CD4-positive, CD25-positive, alpha-beta regulatory T cell (primary cell): ENCODE results near the gene GTF2H4. TPM values are rescaled to one million over a fixed set of nuclear protein-coding genes. Genes with fewer than 3 reads are reported as not detected.

Experiments
- ATAC-seq, 2 donors: fragments of 150-1000 bp; cut with Tn5 transposase; one replicate each; pipeline ENCODE4 v1.10.0; 2021; ENCODE audit warnings: low read depth in 2 of 2, moderate number of reproducible peaks in 2 of 2, moderate library complexity in 1 of 2
- DNase-seq, 3 donors: peaks; one replicate each; pipeline versions ENCODE4 v3.0.0 to v3.0.0-alpha.2; 2012 to 2022; ENCODE audit warnings: mixed read lengths in 1 of 3
- H3K27ac ChIP-seq: one replicate; pipeline ENCODE4 v1.7.0; 2013; ENCODE audit warnings: mild to moderate bottlenecking, low read length; ENCODE audit not compliant: insufficient read depth, poor library complexity, severe bottlenecking
- H3K27me3 ChIP-seq: one replicate; pipeline ENCODE4 v1.7.0; 2013; ENCODE audit warnings: low read length; ENCODE audit not compliant: control insufficient read depth, insufficient read depth
- H3K36me3 ChIP-seq: one replicate; pipeline ENCODE4 v1.7.0; 2013; ENCODE audit warnings: mild to moderate bottlenecking, low read length, moderate library complexity; ENCODE audit not compliant: control insufficient read depth, insufficient read depth
- H3K4me1 ChIP-seq: 2 replicates; pipeline ENCODE4 v1.7.0; 2013; ENCODE audit warnings: mild to moderate bottlenecking, low read length; ENCODE audit not compliant: insufficient read depth, control insufficient read depth, poor library complexity, severe bottlenecking
- H3K4me3 ChIP-seq: one replicate; pipeline ENCODE4 v1.7.0; 2013; ENCODE audit warnings: low read depth, mild to moderate bottlenecking, low read length, moderate library complexity
- H3K9me3 ChIP-seq, 2 experiments: 1 replicate in 1 of 2; 2 replicates in 1 of 2; pipeline ENCODE4 v1.7.0; 2013; ENCODE audit warnings: low read length in 2 of 2, mild to moderate bottlenecking in 1 of 2, moderate library complexity in 1 of 2; ENCODE audit not compliant: control insufficient read depth in 2 of 2
- H3K27ac Mint-ChIP-seq, 3 donors: one replicate each; pipeline ENCODE4 v1.8.0; 2020 to 2022; ENCODE audit warnings: mild to moderate bottlenecking in 3 of 3, mixed read lengths in 3 of 3, moderate library complexity in 2 of 3
- H3K27me3 Mint-ChIP-seq: one replicate; pipeline ENCODE4 v1.8.0; 2022; ENCODE audit warnings: mild to moderate bottlenecking, mixed read lengths
- H3K36me3 Mint-ChIP-seq: one replicate; pipeline ENCODE4 v1.8.0; 2020; ENCODE audit warnings: mixed read lengths
- H3K4me1 Mint-ChIP-seq, 4 donors: one replicate each; pipeline ENCODE4 v1.8.0; 2020 to 2022; ENCODE audit warnings: mixed read lengths in 4 of 4, mild to moderate bottlenecking in 1 of 4
- H3K4me3 Mint-ChIP-seq, 4 donors: one replicate each; pipeline ENCODE4 v1.8.0; 2020 to 2022; ENCODE audit warnings: mild to moderate bottlenecking in 4 of 4, mixed read lengths in 4 of 4, moderate library complexity in 3 of 4
- H3K9me3 Mint-ChIP-seq, 7 donors: one replicate each; pipeline ENCODE4 v1.8.0; 2020 to 2022; ENCODE audit warnings: mixed read lengths in 7 of 7, mild to moderate bottlenecking in 3 of 7, moderate library complexity in 2 of 7
- polyA plus RNA-seq, 4 donors: library from polyadenylated mRNA; unstranded; fragments of 300-500 nt; fragmentation: Illumina TruSeq; gene quantifications; one replicate each; pipeline ENCODE4 v1.2.3, GENCODE V29; 2021
- total RNA-seq: library from RNA; stranded (reverse); gene quantifications from one replicate; pipeline ENCODE4 v1.2.3, GENCODE V29; 2022

GTF2H4 gene
- total and polyA plus RNA-seq, 5 donors from 2014 or later: 6.8 to 15.5 (median 7.2) TPM

DNA sequence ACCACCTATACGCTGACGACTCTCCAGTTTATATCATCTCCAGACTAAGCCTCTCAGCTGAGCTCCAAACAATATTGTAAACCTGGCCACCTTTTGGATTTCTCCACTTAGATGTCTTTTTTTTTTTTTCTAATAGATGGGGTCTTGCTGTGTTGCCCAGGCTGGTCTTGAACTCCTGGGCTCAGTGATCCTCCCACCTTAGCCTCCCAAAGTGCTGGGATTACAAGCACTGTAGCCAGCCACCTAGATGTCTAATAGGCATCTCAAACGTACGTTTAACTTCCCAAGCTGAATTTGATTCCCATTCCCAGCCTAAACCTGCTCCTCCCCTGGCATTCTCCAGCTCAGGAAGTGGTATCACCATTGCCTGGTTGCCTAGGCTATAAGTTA, 18.5 kb upstream of the GTF2H4 start:
- DNase-seq: no peak
- Mint-ChIP-seq H3K4me3 (no peak overlapping the region), H3K27ac (no peak overlapping the region), H3K9me3 (no peaks in the 10 kb centered on the region), H3K4me1 (peaks cover 0 to 24% (median 6%) of the 10 kb centered on the region in 4 donors), H3K36me3 (peaks cover 15% of the 10 kb centered on the region), H3K27me3 (peaks cover 14% of the 10 kb centered on the region)
- H3K4me1 ChIP-seq: peaks cover 20% of the 10 kb centered on the region
- H3K4me3 ChIP-seq: no peak overlapping the region
- no peak for ATAC-seq
- H3K27ac ChIP-seq: no peak overlapping the region
- H3K9me3 ChIP-seq: no peaks in the 10 kb centered on the region
- peaks cover 5% of the 10 kb centered on the region for H3K27me3 ChIP-seq
- peaks cover 3% of the 10 kb centered on the region for H3K36me3 ChIP-seq

DNA sequence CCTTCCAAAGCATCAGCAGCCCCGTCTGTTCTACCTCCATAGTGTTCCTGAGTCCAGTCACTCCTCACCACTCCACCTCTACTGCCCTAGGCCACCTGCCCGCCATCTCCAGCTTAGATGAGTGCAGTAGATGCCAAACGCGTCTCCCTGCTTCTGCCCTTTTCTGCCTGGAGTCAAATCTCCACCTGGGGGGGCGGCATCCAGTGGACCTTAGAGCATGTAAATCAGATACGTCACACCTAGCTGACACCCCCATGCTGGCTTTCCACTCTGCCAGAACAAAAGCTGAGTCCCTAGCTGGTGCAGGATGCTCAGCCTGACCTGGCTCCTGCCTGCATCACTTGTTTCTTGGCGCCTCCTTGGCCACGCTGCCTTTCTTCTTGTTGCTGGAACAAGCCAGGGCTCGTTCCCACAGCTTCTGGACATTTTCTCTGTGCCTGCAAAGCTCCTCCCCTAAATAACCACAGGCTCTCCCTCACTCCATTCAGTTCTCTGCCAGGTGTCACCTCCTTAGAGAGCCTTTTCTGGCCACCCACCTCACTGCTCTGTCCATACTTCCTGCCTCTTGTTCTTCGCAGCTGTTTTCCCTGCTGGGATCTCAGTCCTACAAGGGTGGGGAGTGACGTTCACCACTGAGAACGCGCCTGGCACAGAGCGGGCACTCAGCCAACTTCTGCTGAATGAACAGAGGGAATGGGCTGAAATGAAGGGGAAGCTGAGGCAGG, 17.9 kb upstream of the GTF2H4 start:
- Mint-ChIP-seq H3K27me3 (peaks cover 10% of the 10 kb centered on the region), H3K4me1 (peaks cover 0 to 19% (median 6%) of the 10 kb centered on the region in 4 donors), H3K27ac (peak overlapping the region in 1 of 3 donors; percentile 36), H3K36me3 (peaks cover 21% of the 10 kb centered on the region), H3K9me3 (no peaks in the 10 kb centered on the region), H3K4me3 (no peak overlapping the region)
- ATAC-seq: no peak
- Histone ChIP-seq H3K27ac (no peak overlapping the region), H3K36me3 (peaks cover 3% of the 10 kb centered on the region), H3K27me3 (peaks cover 5% of the 10 kb centered on the region), H3K4me3 (no peak overlapping the region), H3K9me3 (no peaks in the 10 kb centered on the region), H3K4me1 (peaks cover 14% of the 10 kb centered on the region)
- no peak for DNase-seq

DNA sequence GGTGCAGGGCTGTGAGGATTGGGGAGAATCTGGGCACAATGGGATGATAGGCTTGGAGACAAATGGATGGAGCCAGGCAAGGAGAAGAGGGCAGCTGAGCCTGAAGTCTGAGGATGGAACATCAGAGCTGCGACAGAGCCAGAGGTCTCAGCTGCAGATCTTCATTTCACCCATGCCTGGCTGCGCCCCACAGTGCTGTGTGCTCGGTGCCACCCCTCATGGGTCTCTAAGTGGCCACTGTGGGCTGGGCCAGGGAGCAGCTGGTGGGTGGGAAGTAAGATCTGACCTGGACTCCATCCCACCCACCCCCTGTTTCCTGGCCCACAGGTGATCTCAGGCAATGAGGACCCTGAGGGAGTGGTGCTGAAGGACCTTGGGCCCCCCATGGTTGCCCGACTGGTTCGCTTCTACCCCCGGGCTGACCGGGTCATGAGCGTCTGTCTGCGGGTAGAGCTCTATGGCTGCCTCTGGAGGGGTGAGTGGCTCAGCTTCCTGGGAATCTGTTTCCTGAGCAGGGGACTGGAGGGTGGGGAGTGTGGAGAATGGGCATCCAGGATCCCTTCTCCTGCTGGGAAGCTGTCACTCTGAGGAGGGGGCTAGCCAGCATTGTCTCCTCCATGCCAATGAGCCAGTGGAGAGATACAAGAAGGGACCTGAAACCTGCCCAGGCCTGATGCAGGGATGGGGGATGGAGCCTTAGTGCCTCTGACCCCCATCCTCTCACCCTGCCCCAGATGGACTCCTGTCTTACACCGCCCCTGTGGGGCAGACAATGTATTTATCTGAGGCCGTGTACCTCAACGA, 17.2 kb upstream of the GTF2H4 start:
- no peak overlapping the region for H3K4me3 Mint-ChIP-seq
- no peak for DNase-seq
- no peaks in the 10 kb centered on the region for H3K9me3 Mint-ChIP-seq
- Histone ChIP-seq H3K27ac (no peak overlapping the region), H3K4me3 (no peak overlapping the region), H3K9me3 (no peaks in the 10 kb centered on the region), H3K4me1 (peaks cover 7% of the 10 kb centered on the region), H3K27me3 (no peaks in the 10 kb centered on the region), H3K36me3 (peaks cover 3% of the 10 kb centered on the region)
- peaks cover 26% of the 10 kb centered on the region for H3K36me3 Mint-ChIP-seq
- peaks cover 4% of the 10 kb centered on the region for H3K27me3 Mint-ChIP-seq
- no peak overlapping the region for H3K27ac Mint-ChIP-seq
- H3K4me1 Mint-ChIP-seq: peaks cover 0 to 12% (median 3%) of the 10 kb centered on the region in 4 donors
- no peak for ATAC-seq

DNA sequence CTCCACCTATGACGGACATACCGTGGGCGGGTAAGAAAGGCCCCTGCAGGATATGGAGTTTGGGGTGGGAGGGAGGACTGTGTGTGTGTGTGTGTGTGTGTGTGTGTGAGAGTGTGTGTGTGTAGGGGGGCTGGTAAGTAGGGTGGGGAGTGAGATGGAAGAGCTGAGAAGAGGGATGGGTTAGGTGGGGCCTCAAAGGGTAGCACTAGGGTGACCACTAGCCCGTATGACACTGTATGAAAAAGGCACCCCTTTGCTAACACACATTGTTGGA, 16.6 kb upstream of the GTF2H4 start:
- peaks cover 2% of the 10 kb centered on the region for H3K4me1 ChIP-seq
- no peak overlapping the region for H3K4me3 Mint-ChIP-seq
- DNase-seq: no peak
- no peaks in the 10 kb centered on the region for H3K9me3 Mint-ChIP-seq
- H3K4me3 ChIP-seq: no peak overlapping the region
- no peak overlapping the region for H3K27ac ChIP-seq
- H3K9me3 ChIP-seq: no peaks in the 10 kb centered on the region
- ATAC-seq: no peak
- peaks cover 3% of the 10 kb centered on the region for H3K36me3 ChIP-seq
- no peaks in the 10 kb centered on the region for H3K27me3 ChIP-seq
- no peak overlapping the region for H3K27ac Mint-ChIP-seq
- H3K36me3 Mint-ChIP-seq: peaks cover 29% of the 10 kb centered on the region
- H3K4me1 Mint-ChIP-seq: peaks cover 0 to 6% (median 1%) of the 10 kb centered on the region in 4 donors
- peaks cover 4% of the 10 kb centered on the region for H3K27me3 Mint-ChIP-seq

DNA sequence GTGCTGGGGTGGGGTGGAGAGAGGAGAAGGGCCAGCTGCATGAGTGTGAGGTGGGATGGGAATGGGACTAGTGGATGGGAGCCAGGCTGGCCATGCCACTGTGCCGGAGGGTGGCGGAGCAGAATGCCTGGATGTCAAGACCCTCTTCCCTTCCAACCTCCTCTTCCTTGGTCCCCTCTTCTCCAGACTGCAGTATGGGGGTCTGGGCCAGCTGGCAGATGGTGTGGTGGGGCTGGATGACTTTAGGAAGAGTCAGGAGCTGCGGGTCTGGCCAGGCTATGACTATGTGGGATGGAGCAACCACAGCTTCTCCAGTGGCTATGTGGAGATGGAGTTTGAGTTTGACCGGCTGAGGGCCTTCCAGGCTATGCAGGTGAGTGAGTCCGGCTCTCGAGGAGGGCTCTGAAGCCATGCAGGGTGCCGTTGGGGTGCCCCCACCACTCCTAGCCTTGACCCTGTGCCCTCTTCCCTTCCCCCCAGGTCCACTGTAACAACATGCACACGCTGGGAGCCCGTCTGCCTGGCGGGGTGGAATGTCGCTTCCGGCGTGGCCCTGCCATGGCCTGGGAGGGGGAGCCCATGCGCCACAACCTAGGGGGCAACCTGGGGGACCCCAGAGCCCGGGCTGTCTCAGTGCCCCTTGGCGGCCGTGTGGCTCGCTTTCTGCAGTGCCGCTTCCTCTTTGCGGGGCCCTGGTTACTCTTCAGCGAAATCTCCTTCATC, 16.0 kb upstream of the GTF2H4 start:
- Mint-ChIP-seq H3K9me3 (no peaks in the 10 kb centered on the region), H3K27me3 (peaks cover 6% of the 10 kb centered on the region), H3K4me1 (peaks cover 0 to 3% (median under 1%) of the 10 kb centered on the region in 4 donors), H3K36me3 (peaks cover 29% of the 10 kb centered on the region), H3K27ac (no peak overlapping the region), H3K4me3 (no peak overlapping the region)
- H3K36me3 ChIP-seq: peaks cover 3% of the 10 kb centered on the region
- no peaks in the 10 kb centered on the region for H3K27me3 ChIP-seq
- H3K4me3 ChIP-seq: no peak overlapping the region
- no peak overlapping the region for H3K27ac ChIP-seq
- ATAC-seq: no peak
- H3K4me1 ChIP-seq: no peaks in the 10 kb centered on the region
- no peak for DNase-seq
- H3K9me3 ChIP-seq: no peaks in the 10 kb centered on the region

DNA sequence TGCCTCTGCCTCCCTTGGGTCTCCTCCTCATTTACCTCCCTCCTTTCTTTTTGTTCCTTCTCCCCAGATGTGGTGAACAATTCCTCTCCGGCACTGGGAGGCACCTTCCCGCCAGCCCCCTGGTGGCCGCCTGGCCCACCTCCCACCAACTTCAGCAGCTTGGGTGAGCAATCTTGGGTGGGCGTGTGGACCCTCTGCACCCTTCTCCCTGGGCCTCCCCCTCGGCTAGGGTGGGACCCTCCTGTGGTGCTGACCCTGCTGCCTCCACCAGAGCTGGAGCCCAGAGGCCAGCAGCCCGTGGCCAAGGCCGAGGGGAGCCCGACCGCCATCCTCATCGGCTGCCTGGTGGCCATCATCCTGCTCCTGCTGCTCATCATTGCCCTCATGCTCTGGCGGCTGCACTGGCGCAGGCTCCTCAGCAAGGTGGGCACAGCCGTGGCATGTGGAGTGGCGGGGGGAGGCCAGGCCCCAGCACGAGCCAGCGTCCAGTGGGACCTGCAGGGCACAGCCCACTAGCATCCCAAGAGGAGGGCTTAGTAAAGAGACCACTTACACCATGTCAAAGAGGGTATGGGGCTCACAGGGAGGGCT, 14.9 kb upstream of the GTF2H4 start:
- Mint-ChIP-seq H3K9me3 (no peaks in the 10 kb centered on the region), H3K4me3 (no peak overlapping the region), H3K4me1 (peaks cover 0 to 3% (median 0%) of the 10 kb centered on the region in 4 donors), H3K36me3 (peaks cover 30% of the 10 kb centered on the region), H3K27me3 (peaks cover 7% of the 10 kb centered on the region), H3K27ac (no peak overlapping the region)
- no peaks in the 10 kb centered on the region for H3K9me3 ChIP-seq
- no peak overlapping the region for H3K27ac ChIP-seq
- H3K4me1 ChIP-seq: no peaks in the 10 kb centered on the region
- H3K27me3 ChIP-seq: no peaks in the 10 kb centered on the region
- no peak for DNase-seq
- peaks cover 3% of the 10 kb centered on the region for H3K36me3 ChIP-seq
- H3K4me3 ChIP-seq: no peak overlapping the region
- no peak for ATAC-seq

DNA sequence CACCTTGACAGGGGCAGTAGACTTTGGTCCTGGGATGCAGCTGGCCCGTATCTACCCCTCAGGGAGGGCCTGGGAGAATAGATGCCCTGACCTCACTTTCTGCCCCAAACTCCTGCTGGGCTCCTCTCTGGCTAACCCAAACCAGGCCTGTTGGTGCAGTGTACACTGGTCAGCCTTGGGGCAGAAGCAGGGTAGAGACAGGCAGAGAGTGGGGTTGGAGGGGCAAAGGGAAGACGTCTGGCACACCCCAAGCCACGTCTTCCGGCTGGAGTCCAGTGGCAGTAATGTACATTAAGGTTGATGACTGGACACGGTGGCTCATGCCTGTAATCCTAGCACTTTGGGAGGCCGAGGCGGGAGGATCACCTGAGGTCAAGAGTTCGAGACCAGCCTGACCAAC, 14.3 kb upstream of the GTF2H4 start:
- H3K4me1 ChIP-seq: no peaks in the 10 kb centered on the region
- peaks cover 3% of the 10 kb centered on the region for H3K36me3 ChIP-seq
- DNase-seq (no peak), ATAC-seq (no peak)
- Mint-ChIP-seq H3K4me3 (no peak overlapping the region), H3K36me3 (peaks cover 36% of the 10 kb centered on the region), H3K27ac (no peak overlapping the region), H3K4me1 (peaks cover 0 to 3% (median 0%) of the 10 kb centered on the region in 4 donors), H3K9me3 (no peaks in the 10 kb centered on the region), H3K27me3 (peaks cover 7% of the 10 kb centered on the region)
- no peak overlapping the region for H3K4me3 ChIP-seq
- no peaks in the 10 kb centered on the region for H3K27me3 ChIP-seq
- no peaks in the 10 kb centered on the region for H3K9me3 ChIP-seq
- H3K27ac ChIP-seq: no peak overlapping the region
